Brain microvascular endothelial cell (primary cell): ENCODE data around the gene DOCK9.

Experiments
- DNase-seq: peaks from one replicate; pipeline ENCODE4 v3.0.0-alpha.2; 2020
- H3K27ac ChIP-seq: fragments of 250-450 bp; sonication (Bioruptor Pico); 2 replicates; pipeline ENCODE4 v1.5.1; 2020; ENCODE audit warnings: mild to moderate bottlenecking, moderate library complexity
- H3K27me3 ChIP-seq: fragments of 250-450 bp; sonication (Bioruptor Pico); replicated peaks from 2 replicates; pipeline ENCODE4 v1.5.1; 2020; ENCODE audit warnings: mild to moderate bottlenecking
- H3K36me3 ChIP-seq: fragments of 250-450 bp; sonication (Bioruptor Pico); replicated peaks from 2 replicates; pipeline ENCODE4 v1.5.1; 2020; ENCODE audit warnings: mild to moderate bottlenecking
- H3K4me3 ChIP-seq: 2 replicates; pipeline ENCODE4 v1.5.1; 2011; ENCODE audit warnings: low read depth, mild to moderate bottlenecking, control low read depth, low read length, moderate library complexity
- CTCF ChIP-seq: IDR thresholded peaks from 2 replicates; pipeline ENCODE4 v1.5.1; 2011; ENCODE audit warnings: low read depth, mild to moderate bottlenecking, moderate library complexity, low read length, control low read depth, inconsistent platforms; ENCODE audit errors: missing control alignments
- in situ Hi-C: cut with HindIII; loops from 2 replicates; pipeline ENCODE4 v1.10.0; 2017; ENCODE audit warnings: low sequenced_read_pairs, low pct_ligation_motif_present

The DOCK9 gene

GRCh38 chr13:98885600-98885999 is 92.3 kb downstream of the DOCK9 start:
- in situ Hi-C loops, result no loop called here

GRCh38 chr13:98883998-98884397 is 93.9 kb downstream of the DOCK9 start:
- Histone ChIP-seq H3K27me3 (no peaks in the 10 kb centered on the region), H3K27ac (no peak overlapping the region), H3K36me3 (peaks cover 37% of the 10 kb centered on the region), H3K4me3 (no peak overlapping the region)
- DNase-seq, result no peak
- TF ChIP-seq CTCF, result no peak
- in situ Hi-C loops, result no loop called here

More at GRCh38 chr13:98885600-98885999, 92.3 kb downstream of the DOCK9 start:
- no peak for DNase-seq
- Histone ChIP-seq H3K36me3 (peaks cover 28% of the 10 kb centered on the region), H3K27me3 (no peaks in the 10 kb centered on the region), H3K27ac (no peak overlapping the region), H3K4me3 (no peak overlapping the region)
- no peak for TF ChIP-seq CTCF

GRCh38 chr13:98881390-98881789 is 96.5 kb downstream of the DOCK9 start:
- H3K36me3 ChIP-seq, result peaks cover 33% of the 10 kb centered on the region
- H3K27me3 ChIP-seq, result no peaks in the 10 kb centered on the region
- no peak for TF ChIP-seq CTCF
- H3K27ac ChIP-seq, result no peak overlapping the region
- DNase-seq, result no peak
- in situ Hi-C loops, result no loop called here
- H3K4me3 ChIP-seq, result no peak overlapping the region

GRCh38 chr13:98880677-98881076 is 97.2 kb downstream of the DOCK9 start:
- no peak for TF ChIP-seq CTCF
- Histone ChIP-seq H3K27ac (no peak overlapping the region), H3K4me3 (no peak overlapping the region), H3K36me3 (peaks cover 33% of the 10 kb centered on the region), H3K27me3 (no peaks in the 10 kb centered on the region)
- in situ Hi-C loops, result no loop called here
- DNase-seq, result no peak

- Histone ChIP-seq H3K27ac (no peak overlapping the region), H3K36me3 (peaks cover 33% of the 10 kb centered on the region), H3K4me3 (no peak overlapping the region), H3K27me3 (no peaks in the 10 kb centered on the region)
- no peak for TF ChIP-seq CTCF
- no peak for DNase-seq
- in situ Hi-C loops, result no loop called here
These were observed 97.9 kb downstream of the DOCK9 start for GRCh38 chr13:98879957-98880356.

- H3K4me3 ChIP-seq, result no peak overlapping the region
- peak; percentile 33 for TF ChIP-seq CTCF
- H3K27ac ChIP-seq, result no peak overlapping the region
- DNase-seq, result no peak
- in situ Hi-C loops, result no loop called here
- no peaks in the 10 kb centered on the region for H3K27me3 ChIP-seq
- peaks cover 27% of the 10 kb centered on the region for H3K36me3 ChIP-seq
These were observed 98.7 kb downstream of the DOCK9 start for GRCh38 chr13:98879127-98879520.
